Neural progenitor cell (in vitro differentiated cells): Measurements from ENCODE around the gene GIT2.

Experiments
- EZH2 ChIP-seq: fragments of 200-600 bp; sonication (generic); IDR thresholded peaks from 2 replicates; pipeline ENCODE4 v1.6.1; 2017; ENCODE audit warnings: antibody characterized with exemption, mild to moderate bottlenecking, moderate library complexity
- EZH2phosphoT487 ChIP-seq: fragments of 200-600 bp; sonication (generic); IDR thresholded peaks from 2 replicates; pipeline ENCODE4 v1.6.1; 2017; ENCODE audit warnings: antibody characterized with exemption
- TF ChIP-seq, protein P1 (sequence below): fragments of 200-600 bp; sonication (generic); IDR thresholded peaks from 2 replicates; pipeline ENCODE4 v1.5.1; 2017; ENCODE audit warnings: antibody characterized with exemption, mild to moderate bottlenecking

DNA sequence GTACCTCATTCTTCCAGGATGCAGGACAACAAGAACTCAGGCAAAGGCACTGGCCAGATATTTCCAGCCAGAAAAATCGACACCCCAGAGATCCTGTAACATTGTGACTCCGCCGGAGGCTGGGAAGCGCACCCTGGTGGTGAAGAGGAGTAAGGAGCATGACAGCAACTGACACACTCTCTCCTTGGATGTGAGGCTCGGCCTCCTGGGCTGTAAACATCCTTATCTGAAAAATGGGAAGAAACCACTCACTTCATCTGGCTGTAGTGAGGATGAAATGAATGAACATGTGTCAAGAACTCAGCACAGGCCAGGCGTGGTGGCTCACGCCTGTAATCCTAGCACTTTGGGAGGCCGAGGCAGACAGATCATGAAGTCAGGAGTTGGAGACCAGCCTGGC, 68.5 kb downstream of the GIT2 start:
- TF ChIP-seq, protein P1, sequence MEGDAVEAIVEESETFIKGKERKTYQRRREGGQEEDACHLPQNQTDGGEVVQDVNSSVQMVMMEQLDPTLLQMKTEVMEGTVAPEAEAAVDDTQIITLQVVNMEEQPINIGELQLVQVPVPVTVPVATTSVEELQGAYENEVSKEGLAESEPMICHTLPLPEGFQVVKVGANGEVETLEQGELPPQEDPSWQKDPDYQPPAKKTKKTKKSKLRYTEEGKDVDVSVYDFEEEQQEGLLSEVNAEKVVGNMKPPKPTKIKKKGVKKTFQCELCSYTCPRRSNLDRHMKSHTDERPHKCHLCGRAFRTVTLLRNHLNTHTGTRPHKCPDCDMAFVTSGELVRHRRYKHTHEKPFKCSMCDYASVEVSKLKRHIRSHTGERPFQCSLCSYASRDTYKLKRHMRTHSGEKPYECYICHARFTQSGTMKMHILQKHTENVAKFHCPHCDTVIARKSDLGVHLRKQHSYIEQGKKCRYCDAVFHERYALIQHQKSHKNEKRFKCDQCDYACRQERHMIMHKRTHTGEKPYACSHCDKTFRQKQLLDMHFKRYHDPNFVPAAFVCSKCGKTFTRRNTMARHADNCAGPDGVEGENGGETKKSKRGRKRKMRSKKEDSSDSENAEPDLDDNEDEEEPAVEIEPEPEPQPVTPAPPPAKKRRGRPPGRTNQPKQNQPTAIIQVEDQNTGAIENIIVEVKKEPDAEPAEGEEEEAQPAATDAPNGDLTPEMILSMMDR: peak; percentile 66
- TF ChIP-seq EZH2phosphoT487 (no peak), EZH2 (no peak)
